GM23248 (cell line): ENCODE results near the gene TRMT112. TPM values are rescaled to one million over a fixed set of nuclear protein-coding genes. Genes with fewer than 3 reads are reported as not detected.

Experiments
- DNase-seq: peaks from one replicate; pipeline ENCODE4 v3.0.0-alpha.2; 2015
- H2AFZ ChIP-seq: fragments of 200-600 bp; sonication (generic); 2 replicates; pipeline ENCODE4 v1.6.1; 2016; ENCODE audit warnings: antibody characterized with exemption
- H3F3A ChIP-seq: fragments of 200-600 bp; sonication (generic); 2 replicates; pipeline ENCODE4 v1.6.1; 2016; ENCODE audit warnings: mild to moderate bottlenecking, antibody characterized with exemption, mixed run types; ENCODE audit not compliant: insufficient read depth
- H3K27ac ChIP-seq: fragments of 200-600 bp; sonication (generic); 2 replicates; pipeline ENCODE4 v1.5.1; 2016; ENCODE audit warnings: mild to moderate bottlenecking
- H3K27me3 ChIP-seq: fragments of 200-600 bp; sonication (generic); replicated peaks from 2 replicates; pipeline ENCODE4 v1.6.1; 2016; ENCODE audit warnings: mild to moderate bottlenecking; ENCODE audit not compliant: insufficient read depth
- H3K36me3 ChIP-seq: fragments of 200-600 bp; sonication (generic); 2 replicates; pipeline ENCODE4 v1.6.1; 2016; ENCODE audit warnings: low read depth, mild to moderate bottlenecking
- H3K4me1 ChIP-seq: fragments of 200-600 bp; sonication (generic); 2 replicates; pipeline ENCODE4 v1.6.1; 2016; ENCODE audit warnings: mild to moderate bottlenecking; ENCODE audit not compliant: insufficient read depth
- H3K4me2 ChIP-seq: fragments of 200-600 bp; sonication (generic); one replicate; pipeline ENCODE4 v1.6.1; 2016; ENCODE audit warnings: mild to moderate bottlenecking; ENCODE audit not compliant: unreplicated experiment
- H3K4me3 ChIP-seq: fragments of 200-600 bp; sonication (generic); 2 replicates; pipeline ENCODE4 v1.5.1; 2016; ENCODE audit warnings: mild to moderate bottlenecking
- H3K79me2 ChIP-seq: fragments of 200-600 bp; sonication (generic); 2 replicates; pipeline ENCODE4 v1.6.1; 2016; ENCODE audit warnings: mild to moderate bottlenecking; ENCODE audit not compliant: insufficient read depth
- H3K9ac ChIP-seq: fragments of 200-600 bp; sonication (generic); 2 replicates; pipeline ENCODE4 v1.6.1; 2016; ENCODE audit warnings: mild to moderate bottlenecking
- H3K9me2 ChIP-seq: fragments of 200-600 bp; sonication (generic); 2 replicates; pipeline ENCODE4 v1.6.1; 2016; ENCODE audit warnings: mixed run types, mild to moderate bottlenecking, moderate library complexity; ENCODE audit not compliant: insufficient read depth
- H3K9me3 ChIP-seq: fragments of 200-600 bp; sonication (generic); one replicate; pipeline ENCODE4 v1.6.1; 2017; ENCODE audit warnings: low read depth
- H4K20me1 ChIP-seq: fragments of 200-600 bp; sonication (generic); 2 replicates; pipeline ENCODE4 v1.6.0; 2016; ENCODE audit not compliant: insufficient read depth
- EZH2 ChIP-seq: fragments of 200-600 bp; sonication (generic); IDR thresholded peaks from 2 replicates; pipeline ENCODE4 v1.6.1; 2018; ENCODE audit warnings: antibody characterized with exemption, mild to moderate bottlenecking; ENCODE audit not compliant: insufficient read depth, poor library complexity, severe bottlenecking
- EZH2phosphoT487 ChIP-seq: fragments of 200-600 bp; sonication (generic); IDR thresholded peaks from 2 replicates; pipeline ENCODE4 v1.6.1; 2018; ENCODE audit warnings: antibody characterized with exemption, moderate library complexity, mild to moderate bottlenecking, low read depth; ENCODE audit not compliant: insufficient read depth
- WGBS, 2 experiments: methylation state at CpG; one replicate each; pipeline ENCODE4 v1.1.6; 2015 to 2017; ENCODE audit warnings: low lambda C conversion rate in 2 of 2, low coverage in 1 of 2; ENCODE audit errors: missing lambda C conversion rate in 2 of 2; 5-methylcytosine and 5-hydroxymethylcytosine counted together
- in situ Hi-C: fragments of 300-500 bp; cut with MboI; formaldehyde crosslinking; loops from 2 replicates; pipeline ENCODE4 v1.15.0; 2020
- polyA plus RNA-seq: library from polyadenylated mRNA; unstranded; fragments of >200 nt; fragmentation: Nextera tagmentation; extraction: Ambion mirVana; gene quantifications from 2 replicates; pipeline ENCODE4 v1.2.1, GENCODE V29; 2016
- total RNA-seq: library from RNA; depleted of rRNA; stranded (reverse); fragments of >200 nt; shearing (Covaris generic); gene quantifications from 2 replicates; pipeline ENCODE4 v1.2.3, GENCODE V29; 2014

The TRMT112 gene
- total and polyA plus RNA-seq, 2 experiments from 2014 or later: 161 to 269 TPM

DNA sequence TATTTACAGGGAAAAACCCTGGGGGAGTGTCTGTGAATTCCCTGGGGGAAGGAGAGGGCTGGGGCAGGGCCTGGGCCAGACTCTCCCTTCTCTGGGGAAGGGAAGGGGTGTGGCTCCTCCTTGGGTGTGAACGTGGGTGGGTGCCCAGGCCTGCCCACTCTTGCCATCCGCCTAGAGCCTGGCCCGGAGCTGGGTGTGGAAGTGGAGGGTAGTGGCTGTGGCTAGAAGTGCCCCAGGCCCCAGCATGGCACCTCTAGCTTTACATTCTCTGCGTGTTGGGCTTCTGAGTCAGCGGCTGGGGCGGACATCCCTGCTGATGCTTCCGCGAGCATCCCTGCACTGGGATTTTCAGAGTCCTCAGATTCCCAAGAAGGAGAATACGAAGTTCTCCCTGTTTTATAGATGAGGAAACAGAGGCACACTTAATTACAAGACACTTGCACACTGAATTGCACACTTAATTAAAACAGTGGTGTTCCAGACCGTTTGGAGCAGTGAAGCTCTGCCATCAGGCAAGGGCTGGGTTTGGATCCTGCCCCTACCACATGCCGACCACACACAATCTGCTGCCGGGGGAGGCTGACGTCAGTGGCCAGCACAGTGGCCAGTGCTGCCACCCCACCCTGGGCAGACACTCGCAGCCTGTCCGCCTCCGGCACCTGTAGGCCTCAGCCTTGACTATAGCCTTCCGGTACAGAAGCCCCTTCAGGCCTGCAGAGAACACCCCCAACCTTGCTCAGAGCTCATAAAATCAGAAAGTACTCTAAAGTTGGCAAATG lies 40.5 kb downstream of the TRMT112 start:
- peak overlapping the region; percentile 52 for H3K9ac ChIP-seq
- peaks cover 37% of the 10 kb centered on the region for H3K79me2 ChIP-seq
- H2AFZ ChIP-seq: peak overlapping the region; percentile 68
- H3K9me3 ChIP-seq: no peaks in the 10 kb centered on the region
- 18 to 23% methylated on average over 17 of the region's 17 CpGs for WGBS, 2 experiments
- peak overlapping the region; percentile 58 for H3K4me2 ChIP-seq
- H3K27me3 ChIP-seq: no peaks in the 10 kb centered on the region
- peaks cover 32% of the 10 kb centered on the region for H3F3A ChIP-seq
- peak overlapping the region; percentile 84 for H3K27ac ChIP-seq
- no peaks in the 10 kb centered on the region for H4K20me1 ChIP-seq
- no peaks in the 10 kb centered on the region for H3K9me2 ChIP-seq
- 0 out of 2 replicates have a peak, but pooled peaks cover 4% of the 10 kb centered on the region for H3K36me3 ChIP-seq
- in situ Hi-C loops: no loop called here
- peaks cover 19% of the 10 kb centered on the region for H3K4me1 ChIP-seq
- peak overlapping the region; percentile 15; the same call in 1 of the 2 replicates for H3K4me3 ChIP-seq
- peak; percentile 92 for DNase-seq
- TF ChIP-seq EZH2phosphoT487: no peak
- TF ChIP-seq EZH2: no peak

DNA sequence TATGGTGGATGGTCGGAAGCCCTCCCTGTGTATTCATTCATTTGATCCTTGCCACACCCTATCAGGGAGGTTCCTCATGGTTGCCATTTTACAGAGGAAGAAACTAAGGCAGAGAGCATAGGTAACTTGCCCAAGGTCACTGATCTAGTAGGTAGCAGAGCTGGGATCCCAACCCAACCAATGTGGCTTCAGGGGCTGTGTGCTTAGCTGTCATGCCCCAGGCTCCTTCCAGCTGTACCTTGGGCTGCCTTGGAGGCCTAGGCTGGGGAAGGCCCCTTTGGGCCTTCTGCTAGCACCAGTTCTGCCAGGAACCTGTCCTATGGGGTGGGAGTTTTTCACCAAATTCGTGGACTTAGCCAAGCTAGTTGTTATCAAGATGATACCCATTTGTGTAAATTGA lies 41.5 kb downstream of the TRMT112 start:
- no peaks in the 10 kb centered on the region for H3K9me2 ChIP-seq
- no peak overlapping the region for H3K9ac ChIP-seq
- in situ Hi-C loops: no loop called here
- H3K9me3 ChIP-seq: no peaks in the 10 kb centered on the region
- no peaks in the 10 kb centered on the region for H4K20me1 ChIP-seq
- peaks cover 21% of the 10 kb centered on the region for H3K4me1 ChIP-seq
- no peak overlapping the region for H3K4me3 ChIP-seq
- TF ChIP-seq EZH2phosphoT487: no peak
- no peak for TF ChIP-seq EZH2
- peaks cover 36% of the 10 kb centered on the region for H3F3A ChIP-seq
- 0 out of 2 replicates have a peak, but pooled peaks cover 4% of the 10 kb centered on the region for H3K36me3 ChIP-seq
- WGBS, 2 experiments: 82 to 83% methylated on average over 2 of the region's 2 CpGs
- H3K27me3 ChIP-seq: no peaks in the 10 kb centered on the region
- DNase-seq: no peak
- peak overlapping the region; percentile 34; the same call in 1 of the 2 replicates for H3K27ac ChIP-seq
- H3K4me2 ChIP-seq: no peak overlapping the region
- H3K79me2 ChIP-seq: peaks cover 34% of the 10 kb centered on the region
- no peak overlapping the region for H2AFZ ChIP-seq

DNA sequence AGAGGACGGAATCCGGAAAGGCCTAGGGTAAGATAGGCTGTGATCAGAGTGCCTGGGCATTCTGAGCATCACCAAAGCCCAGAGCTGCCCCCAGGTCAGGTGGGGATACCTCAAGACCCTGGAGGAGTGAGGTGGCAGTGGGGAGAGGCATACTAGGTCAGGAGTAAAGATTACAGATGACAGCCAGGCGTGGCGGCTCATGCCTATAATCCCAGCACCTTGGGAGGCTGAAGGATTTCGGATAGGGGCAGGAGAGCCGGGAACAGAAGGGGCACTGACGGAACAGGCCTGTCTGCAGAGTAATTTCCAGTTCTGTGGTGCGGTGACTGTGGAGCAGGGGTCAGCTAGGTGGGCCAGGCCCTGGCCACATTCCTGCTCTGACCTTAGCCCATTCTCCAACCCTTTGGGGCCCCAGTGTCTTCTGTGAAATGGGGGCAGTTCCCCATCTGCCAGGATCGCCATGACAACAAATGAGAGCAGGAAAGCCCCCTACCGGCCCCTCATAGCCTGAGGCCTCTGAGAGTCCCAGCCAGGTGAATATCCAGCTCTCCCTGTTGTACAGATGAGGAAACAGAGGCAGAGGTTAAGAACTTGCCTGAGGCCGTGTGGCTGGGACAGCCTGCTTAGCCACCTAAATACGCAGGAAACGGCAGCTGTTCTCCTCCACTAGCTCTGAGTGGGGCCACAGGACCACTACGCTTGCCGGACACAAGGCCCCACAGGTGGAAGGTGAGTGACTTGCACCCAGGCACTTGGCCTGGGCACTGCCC lies 42.1 kb downstream of the TRMT112 start:
- WGBS, 2 experiments: 92% methylated on average over 13 to 15 of the region's 15 CpGs
- peaks cover 21% of the 10 kb centered on the region for H3K4me1 ChIP-seq

DNA sequence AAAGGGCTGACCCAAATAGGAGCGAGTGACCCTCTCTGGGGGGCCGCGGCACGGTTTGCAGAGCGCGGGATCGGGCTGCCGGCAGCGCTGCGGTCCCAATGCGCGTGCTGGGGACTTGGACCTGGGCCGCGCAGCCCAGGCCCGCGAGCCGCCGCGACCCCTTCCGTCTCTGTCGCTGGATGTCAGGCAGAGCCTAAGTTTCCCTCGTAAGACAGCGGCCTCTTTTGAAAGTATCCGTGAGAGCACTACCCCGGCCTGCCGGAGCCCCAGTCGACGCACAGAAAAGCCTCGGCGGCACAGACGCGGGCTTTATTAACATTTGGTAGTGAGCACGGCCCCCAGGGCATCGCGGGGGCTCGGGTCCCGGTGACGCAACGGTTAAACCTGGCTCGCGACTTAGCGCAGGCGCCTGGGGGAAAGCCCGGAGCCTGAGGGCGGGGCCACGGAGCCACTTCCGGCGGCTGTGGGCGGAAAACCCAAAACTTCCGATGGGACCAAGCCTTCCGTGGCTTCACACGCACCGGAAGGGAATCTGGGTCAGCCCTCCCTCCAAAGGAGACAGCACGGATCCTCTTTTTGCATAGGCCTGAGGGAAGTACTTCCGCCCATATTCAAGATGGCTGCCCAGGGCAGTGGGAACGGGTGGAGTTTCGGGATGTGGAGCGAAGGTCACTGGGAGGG lies 47.7 kb downstream of the TRMT112 start:
- WGBS, 2 experiments: 1% methylated on average over 48 to 58 of the region's 58 CpGs
- TF ChIP-seq EZH2phosphoT487: no peak
- TF ChIP-seq EZH2: no peak

More for the DNA sequence above, 42.1 kb downstream of the TRMT112 start:
- Histone ChIP-seq H3K9me2 (no peaks in the 10 kb centered on the region), H4K20me1 (no peaks in the 10 kb centered on the region), H3K36me3 (0 out of 2 replicates have a peak, but pooled peaks cover 4% of the 10 kb centered on the region), H3K27me3 (no peaks in the 10 kb centered on the region), H2AFZ (no peak overlapping the region), H3K79me2 (peaks cover 34% of the 10 kb centered on the region), H3K9ac (no peak overlapping the region), H3F3A (peaks cover 41% of the 10 kb centered on the region), H3K4me3 (no peak overlapping the region), H3K9me3 (no peaks in the 10 kb centered on the region), H3K27ac (no peak overlapping the region), H3K4me2 (no peak overlapping the region)
- in situ Hi-C loops: no loop called here
- no peak for DNase-seq
- TF ChIP-seq EZH2 (no peak), EZH2phosphoT487 (no peak)

More for the DNA sequence above, 47.7 kb downstream of the TRMT112 start:
- in situ Hi-C loops: no loop called here
- Histone ChIP-seq H3F3A (peaks cover 23% of the 10 kb centered on the region), H3K4me2 (peak overlapping the region; percentile 83), H3K27me3 (no peaks in the 10 kb centered on the region), H3K79me2 (peaks cover 30% of the 10 kb centered on the region), H3K9me3 (no peaks in the 10 kb centered on the region), H3K9ac (peak overlapping the region; percentile 84), H3K9me2 (no peaks in the 10 kb centered on the region), H4K20me1 (no peaks in the 10 kb centered on the region), H2AFZ (peak overlapping the region; percentile 62), H3K4me3 (peak overlapping the region; percentile 87), H3K36me3 (no peaks in the 10 kb centered on the region), H3K27ac (peak overlapping the region; percentile 83), H3K4me1 (peaks cover 23% of the 10 kb centered on the region)
- peak; percentile 100 for DNase-seq
